Measurements from ENCODE around the gene GPR26. TPM values are rescaled to one million over a fixed set of nuclear protein-coding genes. Genes with fewer than 3 reads are reported as not detected.
A peak's percentile ranks its signal among the peaks of the same experiment; 100 is the strongest.

Gene GPR26
- total RNA-seq, 1 experiment from 2014 or later = 0.07 TPM

GRCh38 chr10:123651421-123652047, 14.6 kb upstream of the GPR26 start:
- H2BK120ac ChIP-seq (ENCODE audit: low read depth, low read length, poor library complexity, severe bottlenecking) = no peak overlapping the region
- no peak overlapping the region for H2AK5ac ChIP-seq (ENCODE audit: insufficient read length, low read length)
- H3K23ac ChIP-seq (ENCODE audit: insufficient read length, low read depth, low read length) = no peak overlapping the region
- H3K56ac ChIP-seq (ENCODE audit: insufficient read length, low read depth, low read length) = no peak overlapping the region
- H4K5ac ChIP-seq (ENCODE audit: insufficient read length, low read depth, low read length) = no peak overlapping the region
- no peaks in the 10 kb centered on the region for H4K20me1 ChIP-seq (ENCODE audit: control insufficient read depth, insufficient read depth, insufficient read length)
- no peak overlapping the region for H2BK20ac ChIP-seq (ENCODE audit: low read depth, low read length, poor library complexity, severe bottlenecking)
- no peak overlapping the region for H3K18ac ChIP-seq (ENCODE audit: insufficient read length, low read depth, low read length)
- no peaks in the 10 kb centered on the region for H3K27me3 ChIP-seq (ENCODE audit: insufficient read depth, low read length)
- no peaks in the 10 kb centered on the region for H3K4me1 ChIP-seq (ENCODE audit: insufficient read depth, low read length)
- H3K27ac ChIP-seq (ENCODE audit: insufficient read length, low read depth, low read length) = no peak overlapping the region
- no peak overlapping the region for H3T11ph ChIP-seq (ENCODE audit: low read length)
- no peak overlapping the region for H4K8ac ChIP-seq (replicated peaks; ENCODE audit: insufficient read length, low read depth, low read length)
- no peak overlapping the region for H3K4ac ChIP-seq (ENCODE audit: low read depth, low read length)
- no peak overlapping the region for H2AFZ ChIP-seq (ENCODE audit: low read length)
- peaks cover 21 to 22% of the 10 kb centered on the region in 2 experiments for H3K4me1 Mint-ChIP-seq
- no peaks in the 10 kb centered on the region for H3K36me3 Mint-ChIP-seq (ENCODE audit: insufficient read depth in 1 of 3, low read depth in 3 of 3)
- WGBS (ENCODE audit: extremely low coverage, insufficient read length, low lambda C conversion rate) = no CpG with 5 or more reads among the region's 6 CpGs
- H4K91ac ChIP-seq (ENCODE audit: insufficient read length, low read depth, low read length) = no peak overlapping the region
- no peak overlapping the region for H3K4me2 ChIP-seq (ENCODE audit: insufficient read depth, insufficient read length, low read length)
- H3K9me3 Mint-ChIP-seq = peaks cover 0 to 6% of the 10 kb centered on the region in 2 experiments; a peak in 4 of 5 replicates
- H3K79me2 ChIP-seq (ENCODE audit: insufficient read depth, low read length) = no peaks in the 10 kb centered on the region
- H3K27ac Mint-ChIP-seq = no peak overlapping the region
- H2BK5ac ChIP-seq (ENCODE audit: insufficient read length, low read length) = no peak overlapping the region
- DNase-seq = peak; percentile 21
- no peaks in the 10 kb centered on the region for H3K79me1 ChIP-seq (ENCODE audit: insufficient read depth, low read depth, low read length, poor library complexity, severe bottlenecking)
- no peak for TF ChIP-seq CTCF (conservative IDR thresholded peaks at IDR 0.05)
- peaks cover 9% of the 10 kb centered on the region for H3K27me3 Mint-ChIP-seq (ENCODE audit: low read depth)
- no peak overlapping the region for H2BK15ac ChIP-seq (ENCODE audit: low read depth, low read length)
- peak overlapping the region; percentile 82; the same call in 1 of the 2 replicates for H3K14ac ChIP-seq (ENCODE audit: insufficient read depth, low read length)
- H3K23me2 ChIP-seq (ENCODE audit: insufficient read length, low read depth, low read length, poor library complexity, severe bottlenecking) = no peaks in the 10 kb centered on the region
- no peak overlapping the region for H3K9ac ChIP-seq (ENCODE audit: extremely low read depth, insufficient read length, low read length)
- no peak overlapping the region for H2BK12ac ChIP-seq (ENCODE audit: insufficient read length, low read depth, low read length)
- H3K4me3 Mint-ChIP-seq = no peak overlapping the region
- no peaks in the 10 kb centered on the region for H3K9me3 ChIP-seq (ENCODE audit: control insufficient read depth, low read depth, low read length)

All from H9 (cell line).